ENCODE results near the gene OR2V2.

GRCh38 chr5:181170996-181171395 is 23.6 kb downstream of the OR2V2 start:
- TF ChIP-seq RAD21 (conservative IDR thresholded peaks at IDR 0.05) (no peak), CTCF (IDR thresholded peaks at IDR 0.05; ENCODE audit: poor library complexity, severe bottlenecking) (no peak), EP300 (conservative IDR thresholded peaks at IDR 0.05; ENCODE audit: poor library complexity, severe bottlenecking) (no peak), EZH2 (IDR thresholded peaks at IDR 0.05; ENCODE audit: borderline replicate concordance, insufficient read depth, low read length, poor library complexity, severe bottlenecking) (no peak), TAF1 (IDR thresholded peaks at IDR 0.05; ENCODE audit: low read depth) (no peak), POLR2AphosphoS5 (IDR thresholded peaks at IDR 0.05) (no peak), REST (IDR thresholded peaks at IDR 0.05; ENCODE audit: borderline replicate concordance) (no peak), SMC3 (conservative IDR thresholded peaks at IDR 0.05; ENCODE audit: poor library complexity) (no peak)
